GF-D8 (cell line): Measurements from ENCODE around the gene CD19.
"Not testable (repeated sequence)": the region's sequence is repeated elsewhere in the genome, so short reads cannot be mapped to it uniquely, and the experiment has no call there.

Source experiments
- DNase-seq: peaks from one replicate; lab custom pipeline; 2025; lab: John Stamatoyannopoulos, UW

CD19 gene

DNA sequence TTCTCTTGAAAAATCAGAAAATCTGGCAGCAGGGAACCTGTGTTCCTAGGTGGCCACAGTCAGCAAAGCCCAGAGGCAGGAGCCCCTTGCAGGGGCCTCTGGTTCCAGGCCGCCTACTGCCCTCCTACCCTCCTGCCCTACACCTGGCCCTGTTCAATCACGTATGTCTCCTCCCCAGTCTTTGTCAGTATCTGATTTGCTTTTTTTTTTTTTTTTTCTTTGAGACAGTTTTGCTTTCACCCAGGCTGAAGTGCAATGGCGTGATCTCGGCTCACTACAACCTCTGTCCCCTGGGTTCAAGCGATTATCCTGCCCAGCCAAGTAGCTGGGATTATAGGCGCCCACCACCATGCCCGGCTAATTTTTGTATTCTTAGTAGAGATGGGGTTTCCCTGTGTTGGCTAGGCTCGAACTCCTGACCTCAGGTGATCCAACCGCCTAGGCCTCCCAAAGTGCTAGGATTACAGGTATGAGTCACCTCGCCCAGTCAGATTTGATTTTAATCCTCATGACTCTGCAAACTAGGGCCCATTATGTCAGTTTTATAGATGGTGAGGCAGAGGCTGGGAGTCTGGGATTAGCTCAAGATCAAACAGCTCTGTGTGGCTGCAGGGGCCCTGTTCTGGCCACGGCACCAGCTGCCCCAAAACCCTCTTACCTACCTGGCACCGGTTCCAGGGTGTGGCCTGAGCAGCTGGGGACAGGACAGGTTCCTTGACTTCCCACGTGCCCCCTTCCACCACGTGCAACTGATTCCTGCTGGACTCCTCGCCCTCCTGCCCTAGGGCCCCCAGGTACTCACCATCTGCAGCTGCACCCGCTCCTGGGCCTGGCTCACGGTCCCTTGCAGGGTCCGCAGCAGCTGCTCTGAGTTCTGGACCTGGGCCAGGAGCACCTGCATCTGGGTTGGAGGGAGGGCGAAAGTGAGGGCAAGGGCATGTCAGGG is 21.4 kb upstream of the CD19 start:
- DNase-seq: no peak

DNA sequence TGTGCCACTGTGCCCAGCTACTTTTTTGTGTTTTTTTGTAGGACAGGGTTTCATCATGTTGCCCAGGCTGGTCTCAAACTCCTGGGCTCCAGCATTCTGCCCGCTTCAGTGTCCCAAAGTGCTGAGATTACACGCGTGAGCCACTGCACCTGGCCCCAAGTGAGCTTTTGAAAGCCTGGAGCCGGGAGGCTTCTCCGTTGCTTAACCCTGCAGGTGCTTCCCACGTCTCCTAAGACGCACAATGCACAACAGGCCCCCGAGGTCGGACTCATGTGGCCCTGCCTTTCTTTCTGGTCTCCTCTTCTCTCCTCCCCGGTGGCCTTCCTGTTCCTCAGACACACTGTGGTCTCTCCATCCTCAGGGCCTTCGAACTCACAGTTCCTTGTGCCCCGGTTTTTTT is 19.2 kb upstream of the CD19 start:
- no peak for DNase-seq

GRCh38 chr16:28913946-28914724 is 17.6 kb upstream of the CD19 start:
- no peak for DNase-seq

DNA sequence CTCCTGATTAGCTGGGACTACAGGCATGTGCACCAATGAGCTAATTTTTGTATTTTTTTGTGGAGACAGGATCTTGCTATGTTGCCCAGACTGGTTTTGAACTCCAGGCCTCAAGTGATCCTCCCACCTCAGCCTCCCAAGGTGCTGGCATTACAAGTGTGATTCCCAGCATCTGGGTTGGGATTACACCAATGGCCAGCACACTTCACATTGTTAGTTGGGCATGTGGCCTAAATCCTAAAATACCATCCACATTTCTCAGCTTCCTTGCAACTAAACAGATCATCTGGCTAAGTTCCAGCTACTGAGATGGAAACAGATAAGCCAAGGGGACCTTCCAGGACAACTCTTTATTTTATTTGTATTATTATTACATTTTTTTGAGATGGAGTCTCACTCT is 16.6 kb upstream of the CD19 start:
- DNase-seq: no peak

GRCh38 chr16:28917095-28917494 is 14.7 kb upstream of the CD19 start:
- no peak for DNase-seq

DNA sequence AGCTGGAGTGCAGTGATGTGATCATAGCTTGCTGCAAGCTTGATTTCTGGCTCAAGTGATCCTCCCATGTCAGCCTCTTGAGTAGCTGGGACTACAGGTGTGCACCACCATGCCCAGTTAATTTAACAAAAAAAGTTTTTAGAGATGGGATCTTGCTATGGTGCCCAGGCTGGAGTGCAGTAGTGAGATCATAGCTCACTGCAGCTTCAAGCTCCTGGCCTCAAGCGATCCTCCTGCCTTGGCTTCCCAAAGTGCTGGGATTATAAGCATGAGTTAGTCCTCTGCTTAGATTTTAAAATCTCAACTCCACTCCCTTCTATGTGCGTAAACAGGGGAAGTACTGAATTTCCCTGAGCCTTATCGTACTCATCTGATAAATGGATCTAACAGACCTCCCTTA is 13.1 kb upstream of the CD19 start:
- no peak for DNase-seq

GRCh38 chr16:28923231-28923587 is 8.6 kb upstream of the CD19 start:
- DNase-seq: no peak

DNA sequence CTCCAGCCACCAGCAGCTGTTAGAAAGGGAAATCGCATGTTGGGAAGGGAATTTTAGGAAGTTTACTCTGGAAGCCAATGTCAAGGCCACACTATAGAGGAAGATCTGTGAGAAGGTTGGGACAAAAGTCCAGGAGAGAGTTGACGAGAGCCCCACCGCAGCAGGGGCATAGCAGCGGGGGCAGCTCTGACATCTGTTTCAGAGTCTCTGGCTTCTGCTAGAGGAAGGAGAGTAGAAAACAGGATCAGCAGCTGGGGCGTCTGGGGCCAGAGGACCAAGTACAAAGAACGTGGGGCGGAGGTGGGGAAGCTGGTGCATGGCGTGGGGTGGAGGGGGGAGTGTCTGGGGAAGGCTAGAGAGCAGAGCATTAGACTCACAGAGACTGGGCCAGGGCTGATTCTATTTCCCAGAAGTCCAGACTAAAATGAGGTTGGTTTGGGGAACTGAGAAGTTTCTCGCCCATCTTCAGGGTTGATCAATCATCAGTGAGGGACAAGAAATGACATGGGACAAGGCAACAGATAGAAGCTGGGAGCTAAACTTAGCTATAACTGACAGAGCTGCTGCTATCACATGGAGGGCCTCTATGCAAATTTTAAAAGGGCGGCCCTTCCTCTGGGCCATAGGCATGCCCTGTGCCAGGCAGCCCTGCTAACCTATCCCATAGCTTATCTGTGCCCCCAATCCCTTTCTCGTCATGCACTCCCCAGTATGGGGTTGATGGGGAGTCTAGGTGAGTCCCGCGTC is 7.9 kb upstream of the CD19 start:
- DNase-seq: no peak

- no peak for DNase-seq
Observed at GRCh38 chr16:28924399-28924761, 7.4 kb upstream of the CD19 start.

DNA sequence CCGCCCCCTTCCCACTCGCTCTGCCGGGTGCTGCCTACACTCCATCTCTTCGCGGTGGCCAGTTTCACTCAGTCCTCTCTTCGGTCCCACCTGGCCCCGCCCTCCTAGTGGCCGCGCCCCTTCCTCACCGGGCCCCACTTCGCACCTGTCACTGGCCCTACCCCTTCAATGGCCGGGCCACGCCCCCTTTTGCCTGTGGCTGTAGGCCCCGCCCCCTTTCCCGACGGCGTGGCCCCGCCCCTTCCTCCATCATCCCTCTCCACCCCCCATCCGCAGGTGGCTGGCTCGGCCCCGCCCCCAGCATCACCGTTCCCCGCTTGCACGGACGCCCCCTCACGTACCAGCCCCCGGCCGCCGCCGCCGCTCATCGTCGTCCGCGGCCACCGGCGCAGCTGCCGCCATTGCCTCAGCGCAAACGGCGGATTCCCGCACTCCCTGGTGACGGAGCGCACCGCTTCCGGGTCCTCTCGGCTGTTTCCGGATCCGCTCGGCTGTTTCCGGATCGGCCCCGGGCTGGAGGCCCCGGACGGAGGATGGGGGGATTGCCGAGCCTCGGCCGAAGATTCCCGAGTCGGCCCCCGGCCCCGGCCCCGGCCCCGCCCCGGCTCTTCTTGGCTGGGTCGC is 6.9 kb upstream of the CD19 start, which contains the start of gene RABEP2:
Gene RABEP2, minus strand, starts transcription at position 477 of the 624 bp plus-strand sequence. Its CDS starts 75 bp downstream, at position 402.
- peak; percentile 71 for DNase-seq

DNA sequence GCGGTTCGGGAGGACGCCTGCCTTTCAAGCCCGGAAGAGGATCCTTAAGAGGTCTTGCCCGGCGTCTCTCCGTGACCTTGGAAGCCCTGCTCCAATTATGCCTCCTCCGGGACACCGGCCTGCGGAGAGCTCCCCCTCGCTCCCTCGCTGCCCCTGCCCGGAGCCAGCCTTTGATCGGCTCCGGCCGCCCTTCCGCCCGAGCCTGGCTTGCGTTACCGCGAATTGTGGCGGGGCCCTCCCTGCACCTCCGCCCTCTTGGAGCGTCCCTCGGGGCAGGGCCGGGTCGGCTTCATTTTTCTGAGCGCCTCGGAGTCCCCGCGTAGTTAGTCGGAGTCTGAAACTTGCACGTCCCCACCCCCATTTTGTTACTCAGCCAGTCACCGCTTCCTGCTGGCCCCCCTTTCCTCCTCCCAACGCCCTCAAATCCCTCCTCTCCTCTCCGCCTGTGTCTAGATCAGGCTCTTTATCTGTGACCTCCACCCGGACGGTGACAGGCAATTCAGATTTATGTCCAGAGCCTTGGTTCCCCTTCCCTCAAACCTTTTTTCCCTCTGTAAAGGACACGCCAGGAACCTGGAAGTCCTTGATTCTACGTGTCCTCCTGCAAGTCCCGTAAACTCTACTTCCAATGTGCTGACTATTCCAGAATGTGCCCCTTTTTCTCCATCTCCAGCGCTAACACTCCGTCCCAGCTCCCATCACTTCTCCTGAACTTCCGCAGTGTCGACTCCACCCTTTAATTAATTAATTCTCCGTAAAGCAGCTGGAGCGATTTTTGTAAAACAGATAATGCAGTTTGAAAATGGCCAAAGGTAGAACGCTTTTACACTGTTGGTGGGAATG is 6.2 kb upstream of the CD19 start:
- DNase-seq: peak; percentile 68

DNA sequence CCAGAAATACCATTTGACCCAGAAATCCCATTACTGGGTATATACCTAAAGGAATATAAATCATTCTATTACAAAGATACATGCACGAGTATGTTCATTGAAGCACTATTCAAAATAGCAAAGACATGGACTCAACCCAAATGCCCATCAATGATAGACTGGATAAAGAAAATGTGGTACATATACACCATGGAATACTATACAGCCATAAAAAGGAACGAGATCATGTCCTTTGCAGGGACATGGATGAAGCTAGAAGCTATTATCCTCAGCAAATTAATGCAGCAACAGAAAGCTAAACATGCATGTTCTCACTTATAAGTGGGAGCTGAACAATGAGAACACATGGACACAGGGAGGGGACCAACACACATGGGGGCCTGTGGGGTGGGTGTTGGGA is 5.5 kb upstream of the CD19 start:
- DNase-seq: not testable (repeated sequence)

GRCh38 chr16:28927815-28928214 is 4.0 kb upstream of the CD19 start:
- no peak for DNase-seq

DNA sequence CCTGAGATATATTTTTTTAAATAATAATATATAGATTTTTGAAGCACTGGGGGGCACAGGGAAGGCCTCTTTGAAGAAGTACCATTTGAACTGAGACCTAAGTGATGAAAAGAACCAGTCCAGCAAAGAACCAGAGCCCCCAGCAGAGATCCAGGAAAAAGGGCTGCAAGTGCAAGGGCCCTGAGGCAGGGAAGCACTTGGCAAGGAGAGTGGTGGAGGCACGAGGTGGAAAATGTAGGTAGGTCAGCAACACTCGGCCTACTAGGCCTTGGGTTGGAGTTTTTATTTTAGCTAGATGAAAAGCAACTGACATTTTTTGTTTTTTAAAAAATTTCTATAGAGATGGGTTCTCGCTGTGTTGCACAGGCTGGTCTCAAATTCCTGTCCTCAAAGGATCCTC is 1.6 kb upstream of the CD19 start:
- DNase-seq: no peak

GRCh38 chr16:28930652-28931051 is 1.1 kb upstream of the CD19 start:
- peak; percentile 66 for DNase-seq

DNA sequence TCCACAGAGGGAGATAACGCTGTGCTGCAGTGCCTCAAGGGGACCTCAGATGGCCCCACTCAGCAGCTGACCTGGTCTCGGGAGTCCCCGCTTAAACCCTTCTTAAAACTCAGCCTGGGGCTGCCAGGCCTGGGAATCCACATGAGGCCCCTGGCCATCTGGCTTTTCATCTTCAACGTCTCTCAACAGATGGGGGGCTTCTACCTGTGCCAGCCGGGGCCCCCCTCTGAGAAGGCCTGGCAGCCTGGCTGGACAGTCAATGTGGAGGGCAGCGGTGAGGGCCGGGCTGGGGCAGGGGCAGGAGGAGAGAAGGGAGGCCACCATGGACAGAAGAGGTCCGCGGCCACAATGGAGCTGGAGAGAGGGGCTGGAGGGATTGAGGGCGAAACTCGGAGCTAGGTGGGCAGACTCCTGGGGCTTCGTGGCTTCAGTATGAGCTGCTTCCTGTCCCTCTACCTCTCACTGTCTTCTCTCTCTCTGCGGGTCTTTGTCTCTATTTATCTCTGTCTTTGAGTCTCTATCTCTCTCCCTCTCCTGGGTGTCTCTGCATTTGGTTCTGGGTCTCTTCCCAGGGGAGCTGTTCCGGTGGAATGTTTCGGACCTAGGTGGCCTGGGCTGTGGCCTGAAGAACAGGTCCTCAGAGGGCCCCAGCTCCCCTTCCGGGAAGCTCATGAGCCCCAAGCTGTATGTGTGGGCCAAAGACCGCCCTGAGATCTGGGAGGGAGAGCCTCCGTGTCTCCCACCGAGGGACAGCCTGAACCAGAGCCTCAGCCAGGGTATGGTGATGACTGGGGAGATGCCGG is 769 bp downstream of the CD19 start:
- DNase-seq: no peak

DNA sequence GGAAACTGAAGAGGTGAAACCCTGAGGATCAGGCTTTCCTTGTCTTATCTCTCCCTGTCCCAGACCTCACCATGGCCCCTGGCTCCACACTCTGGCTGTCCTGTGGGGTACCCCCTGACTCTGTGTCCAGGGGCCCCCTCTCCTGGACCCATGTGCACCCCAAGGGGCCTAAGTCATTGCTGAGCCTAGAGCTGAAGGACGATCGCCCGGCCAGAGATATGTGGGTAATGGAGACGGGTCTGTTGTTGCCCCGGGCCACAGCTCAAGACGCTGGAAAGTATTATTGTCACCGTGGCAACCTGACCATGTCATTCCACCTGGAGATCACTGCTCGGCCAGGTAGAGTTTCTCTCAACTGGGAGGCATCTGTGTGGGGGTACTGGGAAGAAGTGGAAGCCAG is 1.4 kb downstream of the CD19 start:
- no peak for DNase-seq

DNA sequence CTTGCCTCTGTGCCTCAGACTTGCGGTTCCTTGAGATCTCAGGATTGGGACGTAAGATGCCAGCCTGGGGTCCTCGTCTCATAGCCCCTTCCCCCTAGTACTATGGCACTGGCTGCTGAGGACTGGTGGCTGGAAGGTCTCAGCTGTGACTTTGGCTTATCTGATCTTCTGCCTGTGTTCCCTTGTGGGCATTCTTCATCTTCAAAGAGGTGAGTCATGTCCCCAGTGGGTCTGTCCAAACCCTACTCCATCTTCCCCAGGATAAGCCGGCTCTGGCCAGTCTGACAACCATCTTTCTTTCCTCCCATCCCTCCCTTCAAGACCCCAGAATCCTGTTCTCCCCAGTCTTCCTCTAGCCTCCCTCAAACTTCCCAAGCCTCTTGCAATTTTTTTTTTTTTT is 3.6 kb downstream of the CD19 start:
- DNase-seq: no peak

DNA sequence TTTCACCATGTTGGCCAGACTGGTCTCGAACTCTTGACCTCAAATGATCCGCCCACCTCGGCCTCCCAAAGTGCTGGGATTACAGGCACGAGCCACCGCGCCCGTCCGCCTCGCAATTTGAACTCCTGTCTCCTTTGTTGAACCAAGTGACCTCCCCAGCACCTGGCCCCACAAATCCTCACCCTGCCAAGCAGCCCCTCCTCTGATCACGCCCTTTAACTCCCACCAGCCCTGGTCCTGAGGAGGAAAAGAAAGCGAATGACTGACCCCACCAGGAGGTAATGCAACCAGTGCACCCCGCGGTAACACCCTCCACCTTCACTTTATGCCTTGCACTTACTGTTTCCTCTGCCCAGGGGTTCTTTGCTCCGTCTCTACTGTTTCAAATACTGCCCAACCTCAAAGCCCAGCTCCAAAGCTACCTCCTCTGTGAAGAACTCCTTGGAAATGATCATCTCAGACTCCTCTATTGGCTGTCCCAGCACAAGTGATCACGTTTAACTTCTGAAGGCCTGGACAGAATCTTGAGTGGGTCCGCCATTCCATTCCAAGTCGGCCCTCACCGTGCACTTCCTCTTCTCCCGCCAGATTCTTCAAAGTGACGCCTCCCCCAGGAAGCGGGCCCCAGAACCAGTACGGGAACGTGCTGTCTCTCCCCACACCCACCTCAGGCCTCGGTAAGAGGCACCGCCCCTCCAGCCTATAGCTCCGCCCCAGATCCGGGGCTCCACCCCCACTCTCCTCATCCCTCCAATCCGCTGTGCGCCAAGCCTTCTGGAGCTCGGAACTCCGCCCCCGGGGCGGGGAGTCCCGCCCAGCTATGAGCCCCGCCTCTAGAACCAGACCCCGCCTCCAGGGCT is 4.4 kb downstream of the CD19 start:
- DNase-seq: peak; percentile 76
